Measurements from ENCODE around the gene NHSL2.

GRCh38 chrX:71989768-71990426 lies 79.3 kb downstream of the NHSL2 start:
- no peak for TF ChIP-seq POLR2AphosphoS5 (IDR thresholded peaks at IDR 0.05)
- no peak for TF ChIP-seq EP300 (IDR thresholded peaks at IDR 0.05; ENCODE audit: low read depth)
- TF ChIP-seq CTCF (IDR thresholded peaks at IDR 0.05): no peak
